HG03060 (cell line): Measurements from ENCODE around the gene DNAJB1.
A peak's percentile ranks its signal among the peaks of the same experiment; 100 is the strongest.
"Not testable (repeated sequence)": the region's sequence is repeated elsewhere in the genome, so short reads cannot be mapped to it uniquely, and the experiment has no call there.

Source experiments
- ATAC-seq: cut with Tn5 transposase; IDR thresholded peaks from one replicate; pipeline ENCODE4 v1.9.1; 2021; ENCODE audit warnings: low read depth, moderate number of reproducible peaks; ENCODE audit not compliant: unreplicated experiment

DNAJB1 gene

DNA sequence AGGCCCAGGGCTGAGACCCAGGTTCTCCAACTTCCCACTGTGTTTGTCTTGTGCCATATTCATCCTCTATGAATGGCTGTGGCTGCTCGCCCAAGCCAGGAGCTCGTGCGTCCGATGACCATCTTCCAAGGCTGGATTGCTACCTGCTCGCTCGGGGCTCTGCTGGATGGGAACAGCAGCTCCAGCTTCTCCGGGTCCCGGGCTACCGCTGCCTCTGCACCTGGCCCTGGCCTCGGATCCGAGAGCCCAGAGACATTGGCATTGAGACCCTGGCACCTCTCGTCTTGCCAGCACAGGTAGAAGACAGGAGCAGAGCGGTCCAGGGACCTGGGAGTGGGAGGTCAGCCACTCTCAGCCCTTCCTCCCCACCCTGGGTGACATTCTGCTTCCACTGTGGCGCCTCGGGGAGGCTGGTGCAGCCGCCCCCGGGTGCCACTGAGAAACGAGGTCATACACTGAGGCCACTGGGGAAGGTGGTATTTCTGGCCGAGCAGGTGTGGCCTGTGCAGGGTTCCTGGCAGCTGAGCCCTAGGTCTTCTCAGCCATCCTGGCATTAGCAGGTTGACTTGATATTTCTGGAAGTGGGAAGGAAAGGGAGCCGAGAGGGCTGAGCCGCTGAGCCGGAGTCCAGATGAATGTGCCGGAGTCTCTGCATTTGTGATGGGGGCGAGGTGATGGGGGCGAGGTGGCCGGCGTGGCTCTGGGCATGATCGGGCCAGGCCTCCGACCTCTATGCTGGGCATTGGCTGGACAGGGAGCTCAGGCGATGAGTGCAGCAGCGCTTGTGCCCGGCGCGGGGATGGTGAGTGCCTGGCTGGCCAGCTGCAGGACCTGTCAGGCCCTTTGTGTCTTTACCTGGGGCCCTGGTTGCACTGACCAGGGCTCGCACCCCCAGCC lies 35.1 kb upstream of the DNAJB1 start:
- no peak for ATAC-seq

DNA sequence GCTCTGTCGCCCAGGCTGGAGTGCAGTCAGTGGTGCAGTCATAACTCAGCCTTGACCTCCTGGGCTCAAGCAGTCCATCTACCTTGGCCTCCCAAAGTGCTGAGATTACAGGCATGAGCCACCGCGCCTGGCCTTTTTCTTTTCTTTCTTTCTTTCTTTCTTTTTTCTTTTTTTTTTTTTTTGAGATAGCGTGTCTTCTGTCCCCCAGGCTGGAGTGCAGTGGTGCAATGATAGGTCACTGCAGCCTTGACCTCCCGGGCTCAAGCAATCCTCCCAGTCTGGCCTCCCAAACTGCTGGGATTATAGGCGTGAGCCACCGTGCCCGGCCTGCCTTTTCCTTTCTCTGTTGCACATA lies 33.8 kb upstream of the DNAJB1 start:
- not testable (repeated sequence) for ATAC-seq

- ATAC-seq, result not testable (repeated sequence)
Measured at GRCh38 chr19:14551134-14552005, 33.2 kb upstream of the DNAJB1 start.

GRCh38 chr19:14550201-14550754 lies 32.1 kb upstream of the DNAJB1 start:
- ATAC-seq, result no peak

GRCh38 chr19:14545716-14546082 lies 27.5 kb upstream of the DNAJB1 start:
- no peak for ATAC-seq

GRCh38 chr19:14544977-14545715 lies 26.9 kb upstream of the DNAJB1 start:
- no peak for ATAC-seq

DNA sequence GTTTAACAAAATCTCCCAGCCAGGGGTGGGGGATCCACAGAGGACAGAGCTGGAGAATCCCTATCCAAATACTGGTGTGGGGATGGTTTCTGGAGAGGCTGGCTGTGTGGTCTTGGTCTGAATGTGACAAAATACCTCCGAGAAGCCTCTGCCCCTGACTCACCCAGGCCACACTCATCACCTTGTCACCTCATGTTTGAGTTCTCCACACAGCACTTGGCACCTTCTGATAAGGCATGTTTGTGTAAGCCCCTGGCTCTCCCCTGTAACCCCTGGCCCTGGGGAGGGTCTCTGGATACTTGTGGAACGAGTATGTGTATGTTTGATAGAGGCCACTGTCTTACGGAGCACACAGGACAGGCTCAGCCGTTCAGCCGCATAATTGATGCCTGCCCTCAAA lies 25.9 kb upstream of the DNAJB1 start:
- no peak for ATAC-seq

- ATAC-seq, result no peak
Measured at GRCh38 chr19:14542711-14543328, 24.6 kb upstream of the DNAJB1 start.

DNA sequence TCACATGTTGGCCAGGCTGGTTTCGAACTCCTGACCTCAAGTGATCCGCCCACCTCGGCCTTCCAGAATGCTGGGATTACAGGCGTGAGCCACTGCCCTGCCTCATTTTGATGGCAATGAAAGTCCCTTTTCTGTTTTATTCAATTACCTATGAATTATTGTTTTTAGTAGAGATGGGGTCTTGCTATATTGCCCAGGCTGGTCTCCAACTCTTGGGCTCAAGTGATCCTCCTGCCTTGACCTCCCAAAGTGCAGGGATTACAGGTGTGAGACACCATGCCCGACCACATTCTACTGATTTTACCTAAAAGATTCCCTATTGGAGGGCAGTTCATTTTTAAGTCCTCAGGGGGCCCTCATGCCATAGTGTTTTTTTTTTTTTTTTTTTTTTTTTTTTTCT lies 23.8 kb upstream of the DNAJB1 start:
- ATAC-seq, result not testable (repeated sequence)

GRCh38 chr19:14540741-14541525 lies 22.7 kb upstream of the DNAJB1 start:
- no peak for ATAC-seq

- no peak for ATAC-seq
Measured at GRCh38 chr19:14536926-14537692, 18.9 kb upstream of the DNAJB1 start.

DNA sequence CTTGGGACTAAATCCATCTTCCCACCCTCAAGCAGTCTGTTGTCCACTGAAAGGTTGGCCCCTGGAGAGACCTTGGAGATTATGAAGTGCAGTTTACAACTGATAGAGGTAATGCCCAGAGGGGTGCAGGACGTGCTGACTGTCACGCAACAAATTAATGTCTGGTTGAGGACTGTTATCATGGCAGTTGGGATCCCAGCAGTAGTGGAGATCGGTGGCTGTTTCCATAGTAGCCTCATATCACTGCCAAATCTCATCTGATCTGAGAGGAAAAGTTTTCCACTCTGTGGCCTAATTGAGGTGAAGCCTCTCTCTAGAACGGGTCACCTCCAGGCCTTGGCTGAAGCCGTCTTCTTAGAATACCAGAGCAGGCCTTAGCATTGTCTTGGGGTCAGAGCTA lies 15.3 kb upstream of the DNAJB1 start:
- no peak for ATAC-seq

GRCh38 chr19:14530506-14530905 lies 12.3 kb upstream of the DNAJB1 start:
- ATAC-seq, result no peak

GRCh38 chr19:14530005-14530348 lies 11.8 kb upstream of the DNAJB1 start:
- ATAC-seq, result no peak

DNA sequence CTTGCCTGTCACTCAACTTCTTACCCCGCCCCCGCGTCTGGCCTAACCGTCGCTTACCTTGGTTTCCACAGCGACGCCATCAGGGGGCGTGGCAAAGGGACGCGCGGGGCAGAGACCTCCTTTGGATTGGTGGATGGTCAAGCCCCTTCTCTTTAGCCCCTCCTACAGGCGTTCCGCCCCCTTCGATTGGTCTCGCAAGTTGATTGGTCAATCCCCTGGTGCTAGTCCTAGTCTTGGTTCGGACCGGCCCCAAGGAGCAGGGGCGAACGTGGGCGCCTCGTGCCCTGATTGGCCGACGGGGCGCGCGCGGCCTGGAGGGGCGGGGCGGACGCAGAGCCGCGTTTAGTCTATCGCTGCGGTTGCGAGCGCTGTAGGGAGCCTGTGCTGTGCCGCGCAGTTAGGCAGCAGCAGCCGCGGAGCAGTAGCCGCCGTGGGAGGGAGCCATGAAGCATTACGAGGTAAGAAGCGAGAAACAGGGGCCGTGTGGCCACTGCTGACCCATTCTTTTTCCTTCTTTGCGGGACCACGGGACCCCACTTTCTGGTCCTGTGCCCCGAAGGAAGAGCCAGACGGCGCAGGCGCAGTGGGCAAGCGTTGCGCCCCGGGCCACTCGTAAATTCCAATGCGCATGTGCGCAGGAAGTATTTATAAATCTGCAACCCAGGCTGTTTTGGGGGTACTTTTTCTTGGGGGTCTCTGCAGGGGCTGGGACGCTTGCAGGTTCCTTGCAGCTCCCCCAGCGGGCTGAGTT lies 11.2 kb upstream of the DNAJB1 start, which contains the start of gene TECR:
Gene TECR, plus strand, starts transcription at position 341 of the 751 bp plus-strand sequence. Its CDS starts 103 bp downstream, at position 444.
- peak; percentile 88 for ATAC-seq

GRCh38 chr19:14528419-14529253 lies 10.4 kb upstream of the DNAJB1 start:
- ATAC-seq, result no peak

DNA sequence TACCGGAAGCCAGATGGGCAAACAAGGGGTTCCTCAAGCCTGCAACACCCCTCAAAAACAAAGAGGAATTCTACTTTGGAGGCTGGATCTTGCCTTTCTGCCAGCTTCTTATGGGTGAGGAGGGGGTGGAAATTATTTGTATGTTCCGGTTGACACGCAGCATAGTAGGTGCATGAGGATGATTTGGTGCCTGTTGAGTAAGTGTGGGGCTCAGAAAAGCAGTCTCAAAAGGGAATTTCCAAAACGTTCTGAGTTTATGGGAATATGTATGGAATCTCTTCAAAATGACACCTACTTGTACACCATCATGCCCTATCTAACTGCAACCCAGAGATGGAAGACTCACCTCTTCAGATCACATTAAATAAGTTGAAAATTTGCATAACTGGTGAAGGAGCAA lies 8.2 kb upstream of the DNAJB1 start:
- no peak for ATAC-seq
